ENCODE data around the gene SLC39A9. TPM values are rescaled to one million over a fixed set of nuclear protein-coding genes. Genes with fewer than 3 reads are reported as not detected.

The SLC39A9 gene
- total RNA-seq, 1 experiment from 2014 or later = 80.8 TPM

DNA sequence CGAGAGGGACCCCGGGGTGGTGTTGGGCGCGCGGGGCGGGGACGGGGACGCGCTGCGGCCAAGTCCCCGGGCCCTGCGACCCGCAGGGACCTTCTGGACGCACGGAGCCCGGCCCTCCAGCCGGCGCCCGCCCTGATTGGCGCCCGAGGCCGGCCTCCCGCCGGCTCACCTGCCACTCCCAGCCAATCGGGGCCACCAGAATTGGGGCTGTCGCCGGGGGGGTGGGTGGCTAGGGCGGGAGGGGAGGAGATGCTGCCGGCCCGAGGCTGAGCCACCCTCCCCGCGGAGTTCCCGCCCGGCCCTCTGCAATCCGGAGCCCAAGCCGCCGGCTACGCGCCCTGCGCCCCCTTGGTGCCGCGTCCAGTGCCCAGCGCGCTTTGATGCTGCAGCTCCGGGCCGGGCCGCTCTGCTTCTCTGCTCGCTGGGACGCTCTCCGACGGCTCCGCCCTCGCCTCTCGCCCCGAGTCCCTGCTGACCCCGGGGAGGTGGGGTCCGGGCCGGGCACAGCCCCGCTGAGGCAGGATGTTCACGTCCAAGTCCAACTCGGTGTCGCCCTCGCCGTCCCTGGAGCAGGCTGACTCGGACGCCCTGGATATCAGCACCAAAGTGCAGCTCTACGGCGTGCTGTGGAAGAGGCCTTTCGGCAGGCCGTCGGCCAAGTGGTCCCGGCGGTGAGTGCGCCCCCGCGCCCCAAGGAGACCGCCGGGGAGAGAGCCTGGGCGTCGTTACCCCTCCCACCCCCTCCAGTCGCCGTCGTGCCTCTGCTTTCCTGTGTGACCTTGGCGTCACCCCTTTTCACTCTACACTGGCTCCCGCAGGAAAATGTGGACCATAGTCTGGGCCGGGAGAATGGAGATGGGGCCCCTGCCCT, 86.2 kb downstream of the SLC39A9 start, which contains the start of gene PLEKHD1:
PLEKHD1 (plus strand) TSS at position 285 of the 871 bp plus-strand sequence; CDS start at position 523, 238 bp downstream.
- H3K36me3 ChIP-seq (ENCODE audit: low read depth, low read length) = no peaks in the 10 kb centered on the region
- no peak within 1 kb of the TSS for H3K27ac ChIP-seq (ENCODE audit: low read length)
- peaks cover 54% of the 10 kb centered on the region for H3K27me3 ChIP-seq (ENCODE audit: low read length)
- no TSS peak for BruUV-seq (replicated peaks)
- no peaks in the 10 kb centered on the region for H3K9me2 ChIP-seq (replicated peaks; ENCODE audit: low read length)
- no peak within 1 kb of the TSS for H3K9ac ChIP-seq (ENCODE audit: low read length)
- intact Hi-C loops (cut with micrococcal nuclease) = no loop called here
- ChIA-PET CTCF (no interaction called here), POLR2A (ENCODE audit: unreplicated experiment) (no interaction called here)
- peak within 1 kb of the TSS; percentile 67 for H3K4me3 ChIP-seq (ENCODE audit: low read length)
- no peaks in the 10 kb centered on the region for H3F3A ChIP-seq (ENCODE audit: low read length, unreplicated experiment)
- H2AFZ ChIP-seq (ENCODE audit: low read length) = peak within 1 kb of the TSS; percentile 61
- peak within 1 kb of the TSS; percentile 84 for H3K4me2 ChIP-seq (ENCODE audit: low read length)
- DNase-seq (peak; percentile 56), ATAC-seq (peak; percentile 66)
- no peaks in the 10 kb centered on the region for H4K20me1 ChIP-seq (ENCODE audit: low read length)
- TF ChIP-seq EZH2phosphoT487 (IDR thresholded peaks at IDR 0.05; ENCODE audit: borderline replicate concordance, low read length) (no peak), EZH2 (IDR thresholded peaks at IDR 0.05; ENCODE audit: low read length, unreplicated experiment) (no peak)
- TF ChIP-seq, protein P1, sequence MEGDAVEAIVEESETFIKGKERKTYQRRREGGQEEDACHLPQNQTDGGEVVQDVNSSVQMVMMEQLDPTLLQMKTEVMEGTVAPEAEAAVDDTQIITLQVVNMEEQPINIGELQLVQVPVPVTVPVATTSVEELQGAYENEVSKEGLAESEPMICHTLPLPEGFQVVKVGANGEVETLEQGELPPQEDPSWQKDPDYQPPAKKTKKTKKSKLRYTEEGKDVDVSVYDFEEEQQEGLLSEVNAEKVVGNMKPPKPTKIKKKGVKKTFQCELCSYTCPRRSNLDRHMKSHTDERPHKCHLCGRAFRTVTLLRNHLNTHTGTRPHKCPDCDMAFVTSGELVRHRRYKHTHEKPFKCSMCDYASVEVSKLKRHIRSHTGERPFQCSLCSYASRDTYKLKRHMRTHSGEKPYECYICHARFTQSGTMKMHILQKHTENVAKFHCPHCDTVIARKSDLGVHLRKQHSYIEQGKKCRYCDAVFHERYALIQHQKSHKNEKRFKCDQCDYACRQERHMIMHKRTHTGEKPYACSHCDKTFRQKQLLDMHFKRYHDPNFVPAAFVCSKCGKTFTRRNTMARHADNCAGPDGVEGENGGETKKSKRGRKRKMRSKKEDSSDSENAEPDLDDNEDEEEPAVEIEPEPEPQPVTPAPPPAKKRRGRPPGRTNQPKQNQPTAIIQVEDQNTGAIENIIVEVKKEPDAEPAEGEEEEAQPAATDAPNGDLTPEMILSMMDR (conservative IDR thresholded peaks at IDR 0.05; ENCODE audit: low read depth, low read length) = no peak
- no peaks in the 10 kb centered on the region for H3K79me2 ChIP-seq (ENCODE audit: low read length)
- peaks cover 4% of the 10 kb centered on the region; the same call in 1 of the 2 replicates for H3K4me1 ChIP-seq (ENCODE audit: insufficient read depth, low read length)
- H3K9me3 ChIP-seq (ENCODE audit: low read length) = no peaks in the 10 kb centered on the region

DNA sequence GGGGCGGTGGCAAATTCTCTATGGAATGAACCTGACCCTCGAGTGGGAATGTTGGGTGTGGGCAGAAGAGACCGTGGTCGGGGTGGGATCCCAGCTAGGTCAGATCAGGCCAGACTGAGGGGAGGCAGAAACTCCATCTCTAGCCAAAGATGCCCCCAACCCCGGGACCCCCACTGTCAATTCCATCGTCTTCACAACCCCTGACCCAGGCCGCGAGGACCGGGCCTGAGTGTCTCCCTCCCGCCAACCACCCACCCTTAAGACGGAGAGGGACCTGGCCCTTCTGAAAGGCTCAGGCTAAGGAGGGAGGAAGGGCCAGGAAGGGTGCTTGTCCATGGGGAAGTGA, 86.8 kb downstream of the SLC39A9 start:
- no peaks in the 10 kb centered on the region for H3K9me3 ChIP-seq (ENCODE audit: low read length)
- peaks cover 4% of the 10 kb centered on the region; the same call in 1 of the 2 replicates for H3K4me1 ChIP-seq (ENCODE audit: insufficient read depth, low read length)
- no peak overlapping the region for H3K27ac ChIP-seq (ENCODE audit: low read length)
- no peak overlapping the region for H2AFZ ChIP-seq (ENCODE audit: low read length)
- peak overlapping the region; percentile 84; the same call in 1 of the 2 replicates for H3K4me2 ChIP-seq (ENCODE audit: low read length)
- no peaks in the 10 kb centered on the region for H3K79me2 ChIP-seq (ENCODE audit: low read length)
- H3F3A ChIP-seq (ENCODE audit: low read length, unreplicated experiment) = no peaks in the 10 kb centered on the region
- no peak for TF ChIP-seq EZH2phosphoT487 (IDR thresholded peaks at IDR 0.05; ENCODE audit: borderline replicate concordance, low read length)
- TF ChIP-seq, protein P1 (conservative IDR thresholded peaks at IDR 0.05; ENCODE audit: low read depth, low read length) = no peak
- no peak for TF ChIP-seq EZH2 (IDR thresholded peaks at IDR 0.05; ENCODE audit: low read length, unreplicated experiment)
- no peak for DNase-seq
- no peak overlapping the region for H3K4me3 ChIP-seq (ENCODE audit: low read length)
- no peaks in the 10 kb centered on the region for H3K36me3 ChIP-seq (ENCODE audit: low read depth, low read length)
- H3K9me2 ChIP-seq (replicated peaks; ENCODE audit: low read length) = no peaks in the 10 kb centered on the region
- ChIA-PET CTCF (no interaction called here), POLR2A (ENCODE audit: unreplicated experiment) (no interaction called here)
- no peak overlapping the region for H3K9ac ChIP-seq (ENCODE audit: low read length)
- no peaks in the 10 kb centered on the region for H4K20me1 ChIP-seq (ENCODE audit: low read length)
- intact Hi-C loops (cut with micrococcal nuclease) = no loop called here
- no peak for ATAC-seq
- H3K27me3 ChIP-seq (ENCODE audit: low read length) = peaks cover 54% of the 10 kb centered on the region
- BruUV-seq (replicated peaks) = no TSS peak

DNA sequence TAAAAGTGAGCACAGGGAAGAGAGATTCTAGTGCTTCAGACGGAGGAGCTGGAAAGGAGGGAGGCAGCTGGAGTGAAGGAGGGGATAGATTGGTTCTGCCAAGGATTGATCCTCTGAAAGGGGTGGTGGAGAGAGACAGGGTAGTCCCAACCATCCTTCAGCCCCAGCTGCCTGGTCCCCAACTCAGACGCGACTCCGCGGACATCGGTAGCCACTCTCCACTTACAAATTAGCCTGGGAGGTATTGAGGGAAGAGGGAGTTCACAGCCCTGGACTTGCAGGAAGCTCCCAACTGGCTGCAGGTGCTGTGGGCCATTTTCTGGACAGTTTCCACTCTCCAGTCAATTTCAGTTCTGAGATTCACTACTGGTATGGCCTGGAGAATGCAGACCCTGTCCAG, 87.2 kb downstream of the SLC39A9 start:
- intact Hi-C loops (cut with micrococcal nuclease) = no loop called here
- H3K36me3 ChIP-seq (ENCODE audit: low read depth, low read length) = no peaks in the 10 kb centered on the region
- ChIA-PET POLR2A (ENCODE audit: unreplicated experiment) (no interaction called here), CTCF (no interaction called here)
- H3K79me2 ChIP-seq (ENCODE audit: low read length) = no peaks in the 10 kb centered on the region
- no peak overlapping the region for H2AFZ ChIP-seq (ENCODE audit: low read length)
- no peaks in the 10 kb centered on the region for H4K20me1 ChIP-seq (ENCODE audit: low read length)
- peaks cover 4% of the 10 kb centered on the region; the same call in 1 of the 2 replicates for H3K4me1 ChIP-seq (ENCODE audit: insufficient read depth, low read length)
- TF ChIP-seq EZH2phosphoT487 (IDR thresholded peaks at IDR 0.05; ENCODE audit: borderline replicate concordance, low read length) (no peak), EZH2 (IDR thresholded peaks at IDR 0.05; ENCODE audit: low read length, unreplicated experiment) (no peak)
- TF ChIP-seq, protein P1 (conservative IDR thresholded peaks at IDR 0.05; ENCODE audit: low read depth, low read length) = no peak
- no peak overlapping the region for H3K27ac ChIP-seq (ENCODE audit: low read length)
- no peak overlapping the region for H3K4me3 ChIP-seq (ENCODE audit: low read length)
- ATAC-seq (no peak), DNase-seq (no peak)
- H3K4me2 ChIP-seq (ENCODE audit: low read length) = no peak overlapping the region
- no TSS peak for BruUV-seq (replicated peaks)
- no peak overlapping the region for H3K9ac ChIP-seq (ENCODE audit: low read length)
- H3K9me3 ChIP-seq (ENCODE audit: low read length) = no peaks in the 10 kb centered on the region
- peaks cover 54% of the 10 kb centered on the region for H3K27me3 ChIP-seq (ENCODE audit: low read length)
- H3K9me2 ChIP-seq (replicated peaks; ENCODE audit: low read length) = no peaks in the 10 kb centered on the region
- H3F3A ChIP-seq (ENCODE audit: low read length, unreplicated experiment) = no peaks in the 10 kb centered on the region
